Heart right ventricle (tissue), 16 donors: ENCODE data around the gene PLA2G2D. TPM values are rescaled to one million over a fixed set of nuclear protein-coding genes. Genes with fewer than 3 reads are reported as not detected.

Experiments
- ATAC-seq, 8 donors: fragments of 200-7000 bp; cut with Tn5 transposase; one replicate each; pipeline ENCODE4 v1.9.1; 2020; ENCODE audit warnings: mild to moderate bottlenecking in 8 of 8, moderate library complexity in 8 of 8, moderate number of reproducible peaks in 1 of 8
- DNase-seq, 2 donors: peaks; one replicate each; pipeline ENCODE4 v3.0.0-alpha.2; 2020
- H3K27ac ChIP-seq, 10 donors: fragments of 200-600 bp; sonication (generic) in 2 of 10; one replicate each; pipeline versions ENCODE4 v1.5.0 to v1.8.0; 2020 to 2022; ENCODE audit warnings: mild to moderate bottlenecking in 3 of 10
- H3K27me3 ChIP-seq, 7 donors: fragments of 200-600 bp; one replicate each; pipeline ENCODE4 v1.8.0; 2021 to 2022; ENCODE audit warnings: mild to moderate bottlenecking in 2 of 7
- H3K36me3 ChIP-seq, 9 donors: fragments of 200-600 bp; sonication (generic) in 1 of 9; one replicate each; pipeline versions ENCODE4 v1.5.0 to v1.8.0; 2020 to 2022; ENCODE audit warnings: mild to moderate bottlenecking in 2 of 9
- H3K4me1 ChIP-seq, 9 donors: fragments of 200-600 bp; sonication (generic) in 1 of 9; one replicate each; pipeline versions ENCODE4 v1.5.0 to v1.8.0; 2020 to 2022; ENCODE audit warnings: mild to moderate bottlenecking in 4 of 9
- H3K4me3 ChIP-seq, 10 donors: fragments of 200-600 bp; sonication (generic) in 2 of 10; one replicate each; pipeline versions ENCODE4 v1.5.0 to v1.8.0; 2020 to 2022; ENCODE audit warnings: mild to moderate bottlenecking in 7 of 10, moderate library complexity in 2 of 10
- H3K9me3 ChIP-seq, 11 donors: fragments of 200-600 bp in 10 of 11; sonication (generic) in 2 of 11; one replicate each; pipeline versions ENCODE4 v1.5.0 to v1.8.0; 2013 to 2022; ENCODE audit warnings: mild to moderate bottlenecking in 2 of 11, control low read depth in 1 of 11, moderate library complexity in 1 of 11
- WGBS, 2 donors: extraction: QIAGEN DNeasy Blood & Tissue Kit; methylation state at CpG; one replicate each; pipeline ENCODE4 v1.1.7; 2013; ENCODE audit warnings: inconsistent platforms in 1 of 2; 5-methylcytosine and 5-hydroxymethylcytosine counted together
- intact Hi-C, 10 donors: fragments of 100-400 bp; cut with DNase I; formaldehyde crosslinking; loops; one replicate each; pipeline versions ENCODE4 v1.11.1 to v1.14.2; 2022
- polyA plus RNA-seq, 2 donors: library from polyadenylated mRNA; stranded (reverse); fragments of 200-250 nt; gene quantifications; one replicate each; pipeline ENCODE4 v1.2.3, GENCODE V29; 2013
- total RNA-seq, 10 donors: library from RNA; stranded (reverse); fragmentation: NEBNext Ultra II Directional in 3 of 10; extraction: Animal tissue kit (Norgen Biotek cat#: 25700) in 3 of 10; gene quantifications; one replicate each; pipeline versions ENCODE4 v1.2.1 to v1.2.4, GENCODE V29; 2021 to 2023
- TF ChIP-seq, protein P1 (sequence below), 9 donors: fragments of 200-600 bp; sonication (generic) in 2 of 9; IDR thresholded peaks; one replicate each; pipeline versions ENCODE4 v1.5.0 to v1.8.0; 2021 to 2022; ENCODE audit warnings: antibody characterized with exemption in 9 of 9, mild to moderate bottlenecking in 5 of 9, moderate library complexity in 1 of 9
- donor health status: Arrhythmogenic right ventricular cardiomyopathy.
- donor health status: ischemic (EF 13 %, LVEDD 7.1; RV severe dilation, severe dysfunction).
- donor health status: healthy with polysubstance abuse.
- donor health status: DM: no; HTN: yes; CAD: no.
- donor health status: DM: no; HTN: no; CAD: no.
- donor health status: ischemic (EF 25% LVEDD 6.9; RV normal size, moderate dysfunction).
- donor health status: ischemic (EF 25% LVEDD 5.7; RV mildly dilated, moderate dysfunction).
- donor health status: healthy.
- donor health status: DM: yes; HTN: yes; CAD: no.
- donor health status: Ischemic cardiomyopathy.
- donor health status: ischemic (EF 35%, LVEDD 5.7; RV mildly dilated, moderate dysfunction).
- donor health status: nonischemic (EF 11% LVEDD 7.7; RV severe dilation, severe dysfunction).
- donor health status: DM: yes; HTN: yes; CAD: no.
- donor health status: PGD.
- donor health status: ischemic (EF 29% LVEDD 5.4; RV normal size, mild dysfunction).
- donor health status: nonischemic (EF 23%, LVEDD 6.1; RV moderate dilation, normal function).

PLA2G2D gene
- total and polyA plus RNA-seq, 12 donors = 1.1 TPM; not detected in 11

DNA sequence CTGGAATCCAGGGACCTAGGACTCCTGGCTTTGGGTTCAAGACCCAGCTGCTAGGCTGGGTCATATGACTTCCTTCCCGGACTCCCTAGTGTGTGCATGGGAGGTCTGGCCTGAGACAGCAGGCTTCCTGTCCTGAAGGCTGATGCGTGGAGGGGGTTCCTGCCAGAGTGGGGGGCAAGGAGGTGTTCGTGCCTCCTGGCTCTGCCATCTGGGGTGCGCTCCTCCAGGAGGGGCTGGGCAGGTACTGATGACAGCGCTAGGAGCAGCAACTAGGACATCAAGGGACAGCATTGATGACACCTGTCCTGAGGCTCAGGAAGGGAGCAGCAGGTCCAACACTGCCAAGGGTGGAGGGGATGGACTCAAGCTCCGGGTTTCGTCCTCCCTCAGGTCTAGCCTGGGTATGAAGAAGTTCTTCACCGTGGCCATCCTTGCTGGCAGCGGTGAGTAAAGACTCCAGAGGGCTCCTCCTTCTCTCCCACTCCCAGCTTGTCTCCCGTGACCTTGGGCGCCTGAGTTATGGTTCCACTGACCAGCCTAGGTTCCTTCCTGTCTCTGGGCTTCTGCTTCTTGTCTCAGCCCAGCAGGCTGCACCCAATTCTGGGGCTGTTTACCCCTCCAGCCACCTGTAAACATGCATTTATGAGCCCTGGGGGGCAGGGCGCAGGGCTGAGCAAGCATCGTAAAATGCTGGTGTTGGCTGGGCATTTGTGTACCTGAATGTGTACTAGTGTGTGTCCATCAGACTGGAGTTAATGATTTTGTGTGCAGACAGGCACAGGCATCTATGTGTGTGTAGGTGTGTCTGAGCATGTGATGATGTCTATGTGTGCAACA, 20.7 kb upstream of the PLA2G2D start:
- no peak for ATAC-seq
- intact Hi-C loops = loop anchor here in 1 of 10 donors (5.0 kb wide), 1 partner anchor 33 kb away; no protein-coding TSS in a partner anchor
- H3K36me3 ChIP-seq = no peaks in the 10 kb centered on the region
- peaks cover 0 to 9% (median 0%) of the 10 kb centered on the region in 7 donors for H3K27me3 ChIP-seq
- H3K27ac ChIP-seq = no peak overlapping the region
- H3K4me1 ChIP-seq = peaks cover 0 to 4% (median 0%) of the 10 kb centered on the region in 9 donors
- no peak for DNase-seq
- H3K4me3 ChIP-seq = no peak overlapping the region
- TF ChIP-seq, protein P1, sequence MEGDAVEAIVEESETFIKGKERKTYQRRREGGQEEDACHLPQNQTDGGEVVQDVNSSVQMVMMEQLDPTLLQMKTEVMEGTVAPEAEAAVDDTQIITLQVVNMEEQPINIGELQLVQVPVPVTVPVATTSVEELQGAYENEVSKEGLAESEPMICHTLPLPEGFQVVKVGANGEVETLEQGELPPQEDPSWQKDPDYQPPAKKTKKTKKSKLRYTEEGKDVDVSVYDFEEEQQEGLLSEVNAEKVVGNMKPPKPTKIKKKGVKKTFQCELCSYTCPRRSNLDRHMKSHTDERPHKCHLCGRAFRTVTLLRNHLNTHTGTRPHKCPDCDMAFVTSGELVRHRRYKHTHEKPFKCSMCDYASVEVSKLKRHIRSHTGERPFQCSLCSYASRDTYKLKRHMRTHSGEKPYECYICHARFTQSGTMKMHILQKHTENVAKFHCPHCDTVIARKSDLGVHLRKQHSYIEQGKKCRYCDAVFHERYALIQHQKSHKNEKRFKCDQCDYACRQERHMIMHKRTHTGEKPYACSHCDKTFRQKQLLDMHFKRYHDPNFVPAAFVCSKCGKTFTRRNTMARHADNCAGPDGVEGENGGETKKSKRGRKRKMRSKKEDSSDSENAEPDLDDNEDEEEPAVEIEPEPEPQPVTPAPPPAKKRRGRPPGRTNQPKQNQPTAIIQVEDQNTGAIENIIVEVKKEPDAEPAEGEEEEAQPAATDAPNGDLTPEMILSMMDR (IDR thresholded peaks at IDR 0.05) = no peak
- 82% methylated on average over 13 of the region's 13 CpGs for WGBS, 2 donors
- no peaks in the 10 kb centered on the region for H3K9me3 ChIP-seq

DNA sequence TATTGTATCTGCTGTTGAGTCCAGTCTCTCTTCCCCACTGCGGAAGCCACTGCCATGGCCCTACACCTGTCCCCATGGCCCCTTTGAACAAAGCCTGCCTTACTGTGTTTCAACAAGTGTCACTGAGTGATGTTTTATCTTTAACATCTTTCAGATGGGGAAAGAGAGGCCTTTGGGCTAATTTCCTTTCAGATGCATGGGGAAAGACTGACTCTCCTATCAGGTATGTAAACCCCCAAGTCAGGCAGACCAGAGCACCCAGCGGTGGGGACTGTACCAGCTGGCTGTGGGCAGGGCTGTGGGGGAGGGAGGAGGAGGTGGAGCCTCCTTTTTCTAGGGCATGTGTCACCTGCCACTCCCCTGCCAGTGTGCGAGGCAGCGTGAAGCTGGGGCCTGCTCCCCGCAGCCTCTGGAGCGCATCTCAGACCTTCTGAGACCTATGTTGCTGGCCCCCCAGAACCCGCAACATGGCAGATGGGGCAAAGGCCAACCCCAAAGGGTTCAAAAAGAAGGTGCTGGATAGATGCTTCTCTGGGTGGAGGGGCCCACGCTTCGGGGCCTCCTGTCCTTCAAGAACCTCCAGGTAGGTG, 19.7 kb upstream of the PLA2G2D start, which contains the start of gene PLA2G2F:
TSS of gene PLA2G2F (plus strand) at position 363 of the 590 bp plus-strand sequence. CDS start at position 468, 105 bp downstream.
- H3K36me3 ChIP-seq = no peaks in the 10 kb centered on the region
- WGBS, 2 donors = 94 to 96% methylated on average over 9 of the region's 9 CpGs
- TF ChIP-seq, protein P1 (IDR thresholded peaks at IDR 0.05) = no peak
- no peak within 1 kb of the TSS for H3K4me3 ChIP-seq
- H3K9me3 ChIP-seq = no peaks in the 10 kb centered on the region
- H3K27ac ChIP-seq = no peak within 1 kb of the TSS
- no peak for DNase-seq
- peaks cover 0 to 9% (median 0%) of the 10 kb centered on the region in 7 donors for H3K27me3 ChIP-seq
- intact Hi-C loops = no loop called here
- ATAC-seq = no peak
- no peaks in the 10 kb centered on the region for H3K4me1 ChIP-seq

DNA sequence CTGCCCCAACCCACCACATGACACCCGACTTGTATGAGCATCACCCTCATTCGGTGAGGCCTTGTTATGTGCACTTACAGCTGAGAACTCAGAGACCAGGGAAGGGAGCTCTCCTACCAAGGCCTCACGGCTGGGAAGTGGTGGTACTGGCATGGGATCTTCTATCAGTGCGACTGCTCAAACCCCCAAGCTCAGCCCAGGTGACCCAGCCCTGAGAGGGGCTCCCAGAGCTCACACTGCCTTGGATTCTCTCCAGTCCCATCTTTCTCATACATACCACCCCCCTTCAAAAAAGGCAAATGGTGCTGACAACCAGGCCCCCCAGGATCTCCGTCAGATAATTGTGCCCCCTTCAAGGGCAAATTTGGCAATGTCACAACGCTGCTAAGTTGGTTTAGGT, 19.0 kb upstream of the PLA2G2D start:
- peaks cover 0 to 9% (median 0%) of the 10 kb centered on the region in 7 donors for H3K27me3 ChIP-seq
- 96 to 97% methylated on average over 6 of the region's 6 CpGs for WGBS, 2 donors
- TF ChIP-seq, protein P1 (IDR thresholded peaks at IDR 0.05) = no peak
- no peak overlapping the region for H3K4me3 ChIP-seq
- DNase-seq (no peak), ATAC-seq (no peak)
- H3K27ac ChIP-seq = no peak overlapping the region
- H3K36me3 ChIP-seq = no peaks in the 10 kb centered on the region
- H3K4me1 ChIP-seq = no peaks in the 10 kb centered on the region
- intact Hi-C loops = no loop called here
- no peaks in the 10 kb centered on the region for H3K9me3 ChIP-seq

DNA sequence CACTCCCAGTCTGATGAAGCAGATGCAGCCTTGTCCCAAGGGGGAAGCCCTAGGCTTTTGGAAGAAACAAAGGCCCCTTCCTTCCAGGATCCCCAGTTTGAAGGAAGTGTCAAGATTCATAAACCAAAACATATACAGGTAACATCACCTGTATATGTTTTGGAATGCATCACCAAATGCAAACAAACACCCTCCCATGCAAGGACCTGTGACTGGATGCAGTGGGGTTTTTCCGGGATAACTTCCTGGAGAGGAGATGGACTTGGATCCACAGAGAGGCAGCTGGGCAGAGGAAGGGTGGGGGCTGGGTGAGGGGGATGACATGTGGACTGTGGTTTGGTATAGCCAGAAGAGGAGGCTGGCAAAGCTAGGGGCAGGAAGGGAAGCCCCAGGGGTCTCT, 18.3 kb upstream of the PLA2G2D start:
- DNase-seq = no peak
- Histone ChIP-seq H3K27me3 (peaks cover 0 to 9% (median 0%) of the 10 kb centered on the region in 7 donors), H3K27ac (no peak overlapping the region), H3K4me1 (no peaks in the 10 kb centered on the region), H3K36me3 (no peaks in the 10 kb centered on the region), H3K9me3 (no peaks in the 10 kb centered on the region), H3K4me3 (no peak overlapping the region)
- 64 to 86% methylated on average over 1 of the region's 1 CpG for WGBS, 2 donors
- no peak for ATAC-seq
- intact Hi-C loops = no loop called here
- TF ChIP-seq, protein P1 (IDR thresholded peaks at IDR 0.05) = no peak
